ENCODE data around the gene RAB39B.

The RAB39B gene

DNA sequence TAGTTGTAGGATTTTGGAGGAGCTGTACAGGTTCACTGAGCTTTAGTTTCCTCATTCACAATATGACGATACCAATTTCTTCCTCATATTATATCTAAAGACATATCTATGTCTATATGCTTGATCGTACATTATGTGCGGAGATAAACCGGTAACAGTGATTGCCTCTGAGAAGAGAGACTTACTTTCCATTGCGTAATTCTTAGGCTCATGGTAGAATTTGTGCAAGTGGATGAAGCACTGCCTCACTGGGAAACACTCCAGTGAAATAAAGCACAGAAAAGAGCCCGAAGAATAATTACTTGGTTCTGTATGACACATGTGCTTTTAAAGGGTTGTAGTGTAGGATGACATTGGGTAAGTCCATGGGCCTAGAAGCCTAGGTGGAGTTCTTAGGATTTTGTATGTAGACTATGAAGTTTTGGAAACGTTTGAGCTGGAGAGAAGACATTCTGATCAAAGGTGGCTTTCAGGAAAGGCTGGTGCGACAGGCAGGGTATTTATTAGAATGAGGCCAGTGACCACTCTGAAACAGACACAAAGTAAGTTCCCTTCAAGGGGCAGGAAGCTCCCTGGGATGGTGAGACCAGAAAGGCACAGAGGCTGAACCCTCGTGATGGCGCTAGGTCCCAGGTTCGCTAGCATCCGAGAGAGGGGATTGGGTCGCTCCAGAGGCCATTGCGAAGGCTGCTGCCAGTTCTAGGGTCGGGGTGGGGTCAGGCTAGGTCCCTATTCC lies 48.7 kb downstream of the RAB39B start:
- no peak for DNase-seq (ENCODE audit: low read depth in 2 of 2)

DNA sequence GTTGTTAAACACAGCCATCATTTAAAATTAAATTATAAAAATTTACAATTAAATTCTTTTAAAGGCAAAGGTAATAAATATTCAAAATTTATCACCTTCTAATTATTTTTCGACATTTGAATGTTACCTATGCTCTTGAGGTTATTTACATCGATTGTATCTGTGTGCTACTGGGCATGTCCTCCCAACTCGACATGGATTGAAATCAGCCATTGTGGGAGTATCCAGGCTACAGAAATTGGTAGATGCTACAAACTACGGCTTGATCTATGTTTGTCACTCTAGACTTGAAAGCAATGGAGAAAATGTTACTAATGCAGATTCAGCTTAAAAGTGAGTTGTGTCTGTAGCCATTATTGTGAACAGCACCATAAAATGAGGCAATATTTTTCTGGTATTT lies 50.6 kb downstream of the RAB39B start:
- no peak for DNase-seq (ENCODE audit: low read depth in 2 of 2)

DNA sequence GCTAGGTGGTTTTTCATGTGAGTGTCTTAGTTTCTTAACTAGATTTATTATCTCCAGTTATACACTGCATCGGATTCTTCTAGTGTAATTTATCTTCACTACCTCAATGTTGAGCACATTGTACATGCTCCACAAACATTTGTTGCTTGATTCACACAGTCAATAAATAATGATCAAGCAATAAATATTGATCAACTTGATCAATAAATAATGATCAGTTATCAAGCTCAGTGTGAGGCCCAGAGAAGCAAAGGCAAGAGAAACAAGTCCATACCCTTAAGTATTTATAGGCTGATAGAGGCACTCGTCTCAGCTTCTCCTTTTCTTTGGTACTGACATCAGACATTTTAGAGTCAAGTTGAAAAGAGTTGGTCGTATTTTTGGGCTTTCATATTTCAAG lies 53.1 kb downstream of the RAB39B start:
- DNase-seq (ENCODE audit: low read depth in 2 of 2), result no peak
